Liver (tissue), 9 donors: Measurements from ENCODE around the gene SIPA1L2. TPM values are rescaled to one million over a fixed set of nuclear protein-coding genes. Genes with fewer than 3 reads are reported as not detected.

Source experiments
- DNase-seq: peaks from one replicate; pipeline ENCODE4 v3.0.0-alpha.2; 2017; ENCODE audit warnings: low spot score
- H3K27ac ChIP-seq, 2 donors: one replicate each; pipeline ENCODE4 v1.7.0; 2013; ENCODE audit warnings: inconsistent platforms in 2 of 2, low read length in 2 of 2, control low read depth in 1 of 2, low read depth in 1 of 2, mild to moderate bottlenecking in 1 of 2
- H3K27me3 ChIP-seq, 4 donors: one replicate each; pipeline versions ENCODE4 v1.6.1 to v1.7.0; 2013; ENCODE audit warnings: low read length in 3 of 4, inconsistent platforms in 1 of 4, mild to moderate bottlenecking in 1 of 4, moderate library complexity in 1 of 4; ENCODE audit not compliant: control insufficient read depth in 4 of 4, insufficient read depth in 4 of 4
- H3K36me3 ChIP-seq, 4 donors: one replicate each; pipeline versions ENCODE4 v1.6.1 to v1.7.0; 2013; ENCODE audit warnings: low read length in 3 of 4, mild to moderate bottlenecking in 3 of 4, low read depth in 1 of 4, moderate library complexity in 1 of 4; ENCODE audit not compliant: control insufficient read depth in 4 of 4, insufficient read depth in 3 of 4
- H3K4me1 ChIP-seq, 4 donors: one replicate each; pipeline versions ENCODE4 v1.6.1 to v1.7.0; 2013; ENCODE audit warnings: low read length in 3 of 4, mild to moderate bottlenecking in 3 of 4, moderate library complexity in 1 of 4; ENCODE audit not compliant: control insufficient read depth in 4 of 4, insufficient read depth in 4 of 4
- H3K4me3 ChIP-seq, 3 donors: one replicate each; pipeline versions ENCODE4 v1.6.1 to v1.7.0; 2013; ENCODE audit warnings: low read length in 3 of 3, control low read depth in 1 of 3, low read depth in 1 of 3, mild to moderate bottlenecking in 1 of 3
- H3K9ac ChIP-seq, 2 donors: one replicate each; pipeline ENCODE4 v1.7.0; 2013; ENCODE audit warnings: low read length in 2 of 2, mild to moderate bottlenecking in 2 of 2, moderate library complexity in 2 of 2, control low read depth in 1 of 2, low read depth in 1 of 2
- H3K9me3 ChIP-seq, 4 donors: one replicate each; pipeline versions ENCODE4 v1.6.1 to v1.7.0; 2013; ENCODE audit warnings: low read length in 3 of 4; ENCODE audit not compliant: control insufficient read depth in 4 of 4
- ATF3 ChIP-seq: IDR thresholded peaks from 2 replicates; pipeline ENCODE4 v1.6.1; 2016; ENCODE audit warnings: antibody characterized with exemption
- CTCF ChIP-seq: fragments of 150-350 bp; IDR thresholded peaks from 2 replicates; pipeline ENCODE4 v1.5.1; 2017; ENCODE audit warnings: improper control_type of control experiment, low read depth, low read length; ENCODE audit not compliant: missing input control
- EGR1 ChIP-seq, 2 donors: IDR thresholded peaks; 2 replicates each; pipeline ENCODE4 v1.6.1; 2016 to 2018; ENCODE audit warnings: antibody characterized with exemption in 2 of 2, low read depth in 2 of 2
- FOXA1 ChIP-seq: IDR thresholded peaks from 2 replicates; pipeline ENCODE4 v1.6.1; 2016; ENCODE audit warnings: antibody characterized with exemption
- FOXA2 ChIP-seq: IDR thresholded peaks from 2 replicates; pipeline ENCODE4 v1.6.1; 2016; ENCODE audit warnings: antibody characterized with exemption
- GABPA ChIP-seq, 2 donors: IDR thresholded peaks in 1 of 2; conservative IDR thresholded peaks in 1 of 2; 2 replicates each; pipeline ENCODE4 v1.6.1; 2016; ENCODE audit warnings: antibody characterized with exemption in 2 of 2, mild to moderate bottlenecking in 1 of 2, moderate library complexity in 1 of 2
- HNF4A ChIP-seq, 2 donors: conservative IDR thresholded peaks; 2 replicates each; pipeline ENCODE4 v1.6.1; 2016; ENCODE audit warnings: antibody characterized with exemption in 2 of 2, mild to moderate bottlenecking in 2 of 2
- HNF4G ChIP-seq: IDR thresholded peaks from 2 replicates; pipeline ENCODE4 v1.6.1; 2016; ENCODE audit warnings: antibody characterized with exemption
- JUND ChIP-seq, 2 donors: IDR thresholded peaks; 2 replicates each; pipeline ENCODE4 v1.6.1; 2016; ENCODE audit warnings: antibody characterized with exemption in 2 of 2
- MAX ChIP-seq: IDR thresholded peaks from 2 replicates; pipeline ENCODE4 v1.6.1; 2016; ENCODE audit warnings: antibody characterized with exemption
- NR2F2 ChIP-seq: IDR thresholded peaks from 2 replicates; pipeline ENCODE4 v1.6.1; 2016; ENCODE audit warnings: antibody characterized with exemption
- RAD21 ChIP-seq, 2 donors: IDR thresholded peaks; 2 replicates each; pipeline ENCODE4 v1.6.1; 2016; ENCODE audit warnings: antibody characterized with exemption in 2 of 2, mild to moderate bottlenecking in 2 of 2
- REST ChIP-seq: IDR thresholded peaks from 2 replicates; pipeline ENCODE4 v1.6.1; 2016; ENCODE audit warnings: antibody characterized with exemption, mild to moderate bottlenecking
- RXRA ChIP-seq, 2 donors: IDR thresholded peaks; 2 replicates each; pipeline ENCODE4 v1.6.1; 2017 to 2018; ENCODE audit warnings: antibody characterized with exemption in 2 of 2, mild to moderate bottlenecking in 1 of 2
- SP1 ChIP-seq: IDR thresholded peaks from 2 replicates; pipeline ENCODE4 v1.6.1; 2018; ENCODE audit warnings: antibody characterized with exemption, mild to moderate bottlenecking
- TAF1 ChIP-seq: conservative IDR thresholded peaks from 2 replicates; pipeline ENCODE4 v1.6.1; 2016; ENCODE audit warnings: antibody characterized with exemption, mild to moderate bottlenecking
- YY1 ChIP-seq: IDR thresholded peaks from 2 replicates; pipeline ENCODE4 v1.6.1; 2016; ENCODE audit warnings: antibody characterized with exemption, mild to moderate bottlenecking
- ZBTB33 ChIP-seq: IDR thresholded peaks from 2 replicates; pipeline ENCODE4 v1.6.1; 2016; ENCODE audit warnings: antibody characterized with exemption
- WGBS: extraction: QIAGEN DNeasy Blood & Tissue Kit; methylation state at CpG from one replicate; pipeline ENCODE4 v1.1.7; 2013; 5-methylcytosine and 5-hydroxymethylcytosine counted together
- polyA plus RNA-seq, 2 donors: library from polyadenylated mRNA; stranded (reverse) in 1 of 2; unstranded in 1 of 2; fragments of 200-250 nt in 1 of 2; fragments of >200 nt in 1 of 2; fragmentation: Nextera tagmentation in 1 of 2; extraction: Ambion mirVana in 1 of 2; gene quantifications; one replicate each; pipeline versions ENCODE4 v1.2.1 to v1.2.3, GENCODE V29; 2013 to 2015
- total RNA-seq, 2 donors: library from RNA; depleted of rRNA; stranded (reverse); fragments of >200 nt; gene quantifications; one replicate each; pipeline ENCODE4 v1.2.3, GENCODE V29; 2014
- donor health status: healthy.
- donor health status: healthy.
- donor health status: healthy.
- donor health status: healthy.
- donor health status: healthy.

SIPA1L2 gene
- total and polyA plus RNA-seq, 4 donors = 1.9 to 18.5 (median 4.0) TPM

- H3K9ac ChIP-seq = no peak overlapping the region
- DNase-seq = no peak
- 64% methylated on average over 3 of the region's 3 CpGs for WGBS
These were observed 35.2 kb upstream of the SIPA1L2 start for GRCh38 chr1:232664844-232665777.

More at GRCh38 chr1:232664844-232665777, 35.2 kb upstream of the SIPA1L2 start:
- TF ChIP-seq JUND (IDR thresholded peaks at IDR 0.05) (no peak), EGR1 (IDR thresholded peaks at IDR 0.05; ENCODE audit: low read depth in 2 of 2) (no peak), RAD21 (IDR thresholded peaks at IDR 0.05) (peak in 1 of 2 donors; percentile 4), GABPA (IDR thresholded peaks at IDR 0.05 in 1 of 2, conservative IDR thresholded peaks at IDR 0.05 in 1 of 2) (no peak), FOXA2 (peak; percentile 35), SP1 (peak; percentile 32), NR2F2 (no peak), TAF1 (no peak), YY1 (no peak), ZBTB33 (no peak), HNF4G (no peak), FOXA1 (peak; percentile 10), ATF3 (no peak), RXRA (IDR thresholded peaks at IDR 0.05) (no peak), MAX (no peak), REST (no peak), CTCF (no peak), HNF4A (conservative IDR thresholded peaks at IDR 0.05) (peak in 1 of 2 donors; percentile 7)
- no peaks in the 10 kb centered on the region for H3K36me3 ChIP-seq
- no peaks in the 10 kb centered on the region for H3K9me3 ChIP-seq
- no peak overlapping the region for H3K4me3 ChIP-seq
- H3K4me1 ChIP-seq = peaks cover 5 to 9% (median 7%) of the 10 kb centered on the region in 4 donors
- H3K27ac ChIP-seq = no peak overlapping the region
- no peaks in the 10 kb centered on the region for H3K27me3 ChIP-seq
